Measurements from ENCODE around the gene OVAAL.

The OVAAL gene

DNA sequence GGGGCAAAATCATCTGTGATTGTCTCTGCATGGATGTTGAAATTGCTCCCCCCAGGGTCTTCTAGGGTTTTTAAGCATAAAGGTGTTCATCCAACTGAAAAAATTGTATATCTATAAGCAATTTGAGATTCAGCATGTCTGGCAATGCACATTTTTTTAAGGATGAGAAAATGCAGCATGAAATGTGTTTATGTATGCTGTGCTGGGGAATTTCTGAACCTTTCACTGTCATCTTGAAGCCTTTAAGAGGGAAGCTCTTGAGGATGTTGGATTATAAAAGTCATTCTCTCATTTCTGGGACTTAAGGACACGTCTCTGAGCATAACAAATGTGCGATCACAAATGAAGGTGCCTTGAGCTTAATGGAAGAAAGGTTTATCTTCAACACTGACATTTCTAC lies 9.4 kb downstream of the OVAAL start:
- no peak for DNase-seq (ENCODE audit: low read depth)
- no peak overlapping the region for H3K4me3 ChIP-seq (ENCODE audit: low read depth, low read length)
- TF ChIP-seq, protein P1, sequence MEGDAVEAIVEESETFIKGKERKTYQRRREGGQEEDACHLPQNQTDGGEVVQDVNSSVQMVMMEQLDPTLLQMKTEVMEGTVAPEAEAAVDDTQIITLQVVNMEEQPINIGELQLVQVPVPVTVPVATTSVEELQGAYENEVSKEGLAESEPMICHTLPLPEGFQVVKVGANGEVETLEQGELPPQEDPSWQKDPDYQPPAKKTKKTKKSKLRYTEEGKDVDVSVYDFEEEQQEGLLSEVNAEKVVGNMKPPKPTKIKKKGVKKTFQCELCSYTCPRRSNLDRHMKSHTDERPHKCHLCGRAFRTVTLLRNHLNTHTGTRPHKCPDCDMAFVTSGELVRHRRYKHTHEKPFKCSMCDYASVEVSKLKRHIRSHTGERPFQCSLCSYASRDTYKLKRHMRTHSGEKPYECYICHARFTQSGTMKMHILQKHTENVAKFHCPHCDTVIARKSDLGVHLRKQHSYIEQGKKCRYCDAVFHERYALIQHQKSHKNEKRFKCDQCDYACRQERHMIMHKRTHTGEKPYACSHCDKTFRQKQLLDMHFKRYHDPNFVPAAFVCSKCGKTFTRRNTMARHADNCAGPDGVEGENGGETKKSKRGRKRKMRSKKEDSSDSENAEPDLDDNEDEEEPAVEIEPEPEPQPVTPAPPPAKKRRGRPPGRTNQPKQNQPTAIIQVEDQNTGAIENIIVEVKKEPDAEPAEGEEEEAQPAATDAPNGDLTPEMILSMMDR (IDR thresholded peaks at IDR 0.05; ENCODE audit: low read depth, low read length, missing control alignments): no peak

DNA sequence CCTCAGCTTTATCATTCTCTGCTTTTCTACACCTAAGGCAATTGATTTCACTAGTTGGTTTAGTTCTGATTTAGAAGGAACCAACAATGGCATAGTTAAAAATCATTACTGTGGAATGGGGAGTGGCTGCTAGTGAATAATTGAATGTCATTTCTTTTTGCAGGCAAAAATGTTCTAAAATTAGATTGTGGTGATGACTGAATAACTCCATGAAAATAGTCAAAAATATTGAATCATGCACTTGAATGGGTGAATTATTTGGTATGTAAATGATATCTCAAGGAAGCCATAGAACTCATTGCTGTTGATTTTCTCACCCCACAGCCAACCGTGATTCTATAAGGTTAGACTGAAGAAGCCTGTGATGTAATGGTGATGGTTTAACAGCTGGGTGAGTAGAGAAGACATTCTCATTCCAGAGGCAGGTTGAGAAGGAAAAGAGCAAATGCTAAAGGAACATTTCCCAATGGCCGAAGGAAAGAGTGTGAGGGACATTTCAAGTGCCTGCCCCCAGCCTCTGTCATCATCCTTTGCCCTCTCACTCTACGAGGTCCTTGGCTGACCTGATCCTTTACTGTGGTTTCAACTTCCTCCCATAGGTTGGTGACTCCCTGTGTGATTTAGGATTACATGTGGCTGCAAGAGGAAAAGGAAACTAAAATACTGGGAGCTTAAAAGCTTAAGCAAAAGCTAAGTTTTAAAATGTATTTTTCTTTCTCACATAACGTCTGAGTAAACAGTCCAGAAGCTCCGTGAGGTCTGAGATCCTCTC lies 12.5 kb downstream of the OVAAL start:
- TF ChIP-seq, protein P1 (IDR thresholded peaks at IDR 0.05; ENCODE audit: low read depth, low read length, missing control alignments): no peak
- no peak for DNase-seq (ENCODE audit: low read depth)
- H3K4me3 ChIP-seq (ENCODE audit: low read depth, low read length): no peak overlapping the region

DNA sequence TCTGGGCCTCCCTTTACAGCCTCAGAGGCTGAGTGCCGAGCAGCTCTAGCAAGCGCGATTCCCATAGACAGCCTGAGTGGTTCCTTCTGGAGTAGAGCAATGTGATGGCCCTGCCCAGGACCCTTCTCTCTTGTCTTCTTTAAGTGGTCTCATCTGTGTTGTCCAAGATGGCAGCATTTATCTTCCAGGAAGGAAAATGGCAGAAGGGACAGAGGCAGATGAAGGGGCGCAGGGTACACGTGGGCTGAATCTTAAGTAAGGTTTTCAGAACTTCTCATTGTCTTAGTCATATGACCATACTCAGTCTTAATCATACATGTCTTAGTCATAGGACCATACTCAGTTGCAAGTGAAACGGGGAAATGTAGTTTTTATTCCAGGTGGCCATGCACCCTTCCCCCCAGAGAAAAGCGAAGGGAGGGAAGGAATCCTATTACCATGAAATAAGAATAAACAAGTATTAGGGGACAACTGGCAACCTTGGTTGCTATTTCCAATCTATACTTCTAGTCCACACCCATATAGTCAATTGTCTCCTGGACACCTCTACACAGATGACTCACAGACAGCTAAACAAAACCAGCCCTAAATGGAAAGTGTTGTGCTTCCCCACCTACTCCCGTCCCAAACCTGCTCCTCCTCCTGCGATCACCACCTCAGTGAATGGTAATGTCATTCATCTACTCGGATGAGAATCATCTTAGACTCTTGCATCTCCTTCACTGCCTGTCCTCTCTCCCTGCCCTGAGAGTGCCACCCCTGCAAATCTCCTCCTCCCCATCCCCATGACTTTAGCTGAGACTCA lies 13.3 kb downstream of the OVAAL start:
- H3K4me3 ChIP-seq (ENCODE audit: low read depth, low read length): no peak overlapping the region
- TF ChIP-seq, protein P1 (IDR thresholded peaks at IDR 0.05; ENCODE audit: low read depth, low read length, missing control alignments): no peak
- no peak for DNase-seq (ENCODE audit: low read depth)

DNA sequence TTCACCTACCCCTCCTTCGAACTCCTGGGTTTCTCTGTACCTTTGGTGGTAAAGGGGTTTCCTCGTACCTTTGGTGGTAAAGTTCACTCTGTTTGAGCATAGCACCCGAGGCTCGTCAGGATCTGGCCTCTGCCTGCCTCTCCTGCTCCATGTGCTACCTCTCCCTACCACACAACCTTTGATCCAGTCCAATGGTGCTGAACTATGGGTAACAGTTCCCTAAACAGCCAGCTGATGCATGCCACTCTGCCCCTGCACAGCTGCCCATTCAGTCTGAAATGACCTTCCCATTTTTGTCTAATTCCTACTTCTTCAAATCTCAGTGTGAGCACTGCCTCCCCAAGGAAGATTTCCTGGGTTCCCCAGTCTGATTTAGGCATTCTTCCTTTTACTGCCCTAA lies 14.0 kb downstream of the OVAAL start:
- no peak for DNase-seq (ENCODE audit: low read depth)
- H3K4me3 ChIP-seq (ENCODE audit: low read depth, low read length): no peak overlapping the region
- TF ChIP-seq, protein P1 (IDR thresholded peaks at IDR 0.05; ENCODE audit: low read depth, low read length, missing control alignments): no peak

DNA sequence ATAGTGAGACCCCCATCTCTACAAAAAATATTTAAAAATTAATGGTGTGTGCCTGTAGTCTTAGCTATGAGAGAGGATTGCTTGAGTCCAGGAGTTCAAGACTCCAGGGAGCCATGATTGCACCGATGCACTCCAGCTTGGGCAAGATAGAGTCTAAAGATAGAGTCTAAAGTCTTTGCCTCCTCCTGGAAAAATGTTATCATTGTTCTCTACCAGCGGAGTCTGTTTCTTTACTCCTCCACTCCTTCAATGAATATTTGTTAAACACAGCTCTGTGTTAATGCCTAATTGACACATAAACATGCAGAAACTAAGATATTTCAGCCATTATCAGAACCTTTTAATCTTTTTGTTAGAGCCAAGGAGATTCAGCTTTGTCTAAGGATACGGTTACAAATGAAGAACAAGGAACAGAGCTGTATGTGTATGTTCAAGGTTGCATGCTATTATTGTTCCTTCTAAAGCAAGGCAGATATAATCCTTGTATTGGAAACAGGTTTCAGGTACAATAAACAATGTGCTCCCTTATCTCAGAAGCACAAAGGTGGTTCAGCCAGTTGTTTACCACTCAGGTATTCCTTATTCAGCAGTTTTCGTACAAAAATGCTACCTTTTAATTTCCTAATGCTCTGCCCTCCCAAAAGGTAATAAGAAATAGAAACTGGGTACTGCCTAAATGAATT lies 15.4 kb downstream of the OVAAL start:
- H3K4me3 ChIP-seq (ENCODE audit: low read depth, low read length): no peak overlapping the region
- TF ChIP-seq, protein P1 (IDR thresholded peaks at IDR 0.05; ENCODE audit: low read depth, low read length, missing control alignments): no peak
- no peak for DNase-seq (ENCODE audit: low read depth)

DNA sequence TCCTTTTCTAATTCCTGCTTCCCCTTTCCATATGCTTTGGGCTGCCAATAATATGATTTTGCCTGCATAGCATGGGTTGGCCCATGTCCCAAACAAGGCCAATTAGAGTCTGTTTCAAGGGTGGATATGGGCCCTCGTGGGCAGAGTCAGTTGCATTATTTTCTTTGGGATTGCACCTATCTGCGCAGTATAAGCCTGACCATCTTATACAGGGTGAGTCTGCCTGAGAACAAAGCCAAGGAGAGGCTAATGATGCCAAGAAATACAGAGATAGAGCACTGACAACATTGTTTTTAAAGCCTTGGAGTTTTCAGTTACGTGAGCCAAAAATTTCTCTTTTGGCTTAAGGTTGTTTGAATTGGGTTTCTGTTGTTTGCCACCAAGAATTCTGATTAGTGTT lies 18.6 kb downstream of the OVAAL start:
- TF ChIP-seq, protein P1 (IDR thresholded peaks at IDR 0.05; ENCODE audit: low read depth, low read length, missing control alignments): no peak
- no peak overlapping the region for H3K4me3 ChIP-seq (ENCODE audit: low read depth, low read length)
- DNase-seq (ENCODE audit: low read depth): no peak

Data from GM12864 (cell line).